HuH-7.5 (cell line): ENCODE data around the gene DOK1.

ENCODE experiments used
- DNase-seq: peaks from one replicate; pipeline ENCODE4 v3.0.0; 2011; ENCODE audit warnings: low spot score

The DOK1 gene

DNA sequence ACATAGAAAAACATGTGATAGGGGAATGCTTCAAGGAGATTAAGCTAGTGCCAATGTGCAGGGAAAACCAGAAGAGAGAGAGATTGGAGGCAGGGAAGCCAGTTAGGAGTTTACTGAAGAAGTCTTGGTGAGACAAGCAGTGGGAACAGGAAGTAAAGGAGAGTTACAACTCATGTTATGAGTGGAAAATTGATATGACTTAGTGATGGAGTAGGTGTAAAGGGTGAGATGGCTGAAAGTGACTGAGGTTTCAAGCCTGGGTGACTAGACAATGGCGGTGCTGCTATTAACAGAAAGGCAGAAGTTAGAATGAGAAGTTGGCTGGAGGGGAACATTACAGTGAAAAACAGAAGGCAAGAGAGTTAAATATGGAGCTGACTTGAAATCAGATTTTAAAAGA, 16.5 kb downstream of the DOK1 start:
- no peak for DNase-seq

DNA sequence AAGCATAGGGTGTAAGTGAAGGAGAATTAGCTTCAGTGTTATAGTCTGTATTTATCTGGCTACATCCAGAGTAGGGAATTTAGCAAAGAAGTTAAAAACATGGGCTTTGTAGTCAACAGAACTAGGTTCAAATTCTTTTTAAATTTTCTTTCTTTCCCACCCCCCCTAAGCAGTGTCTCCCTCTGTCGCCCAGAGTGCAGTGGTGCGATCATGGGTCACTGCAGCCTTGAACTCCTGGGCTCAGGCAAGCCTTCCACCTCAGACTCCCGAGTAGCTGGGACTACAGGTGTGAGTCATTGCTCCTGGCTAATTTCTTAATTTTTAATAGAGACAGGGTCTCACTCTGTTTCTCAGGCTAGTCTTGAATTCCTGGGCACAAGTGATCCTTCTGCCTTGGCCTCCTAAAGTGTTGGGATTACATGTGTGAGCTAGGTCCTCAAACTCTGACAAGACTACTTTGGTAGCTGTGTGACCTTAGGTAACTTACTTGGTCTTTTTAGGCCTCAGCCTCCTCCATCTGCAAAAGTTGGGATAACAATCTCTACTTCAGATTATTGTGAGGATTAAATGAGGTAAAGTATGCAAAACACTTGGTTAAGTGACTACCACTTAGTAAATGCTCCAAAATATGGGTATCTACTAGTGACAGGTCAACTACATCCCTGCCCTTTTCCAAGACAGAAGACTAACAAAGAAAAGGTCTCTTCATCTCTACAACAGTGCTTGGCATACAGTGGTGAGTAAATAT, 17.8 kb downstream of the DOK1 start:
- no peak for DNase-seq

GRCh38 chr2:74573747-74574562, 19.4 kb downstream of the DOK1 start:
- DNase-seq: no peak

DNA sequence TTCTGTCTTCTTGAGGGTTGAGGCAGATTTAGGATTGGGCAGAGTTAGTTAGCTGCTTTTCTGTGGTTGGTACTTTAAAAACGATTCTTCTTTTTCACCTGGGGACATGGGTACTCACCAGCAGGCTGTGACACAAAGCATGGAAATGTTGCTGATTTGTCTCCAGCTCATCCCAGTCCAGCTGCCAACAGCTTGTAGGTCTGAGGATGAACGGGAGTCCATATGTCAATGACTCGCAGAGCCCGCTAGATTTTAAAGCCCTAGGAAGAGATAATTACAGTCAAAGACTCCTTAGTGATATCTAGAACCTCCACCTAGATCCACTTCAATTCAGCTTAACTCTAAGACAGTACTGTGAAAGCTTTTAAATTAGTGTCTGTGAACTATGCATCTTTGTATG, 20.8 kb downstream of the DOK1 start:
- no peak for DNase-seq

DNA sequence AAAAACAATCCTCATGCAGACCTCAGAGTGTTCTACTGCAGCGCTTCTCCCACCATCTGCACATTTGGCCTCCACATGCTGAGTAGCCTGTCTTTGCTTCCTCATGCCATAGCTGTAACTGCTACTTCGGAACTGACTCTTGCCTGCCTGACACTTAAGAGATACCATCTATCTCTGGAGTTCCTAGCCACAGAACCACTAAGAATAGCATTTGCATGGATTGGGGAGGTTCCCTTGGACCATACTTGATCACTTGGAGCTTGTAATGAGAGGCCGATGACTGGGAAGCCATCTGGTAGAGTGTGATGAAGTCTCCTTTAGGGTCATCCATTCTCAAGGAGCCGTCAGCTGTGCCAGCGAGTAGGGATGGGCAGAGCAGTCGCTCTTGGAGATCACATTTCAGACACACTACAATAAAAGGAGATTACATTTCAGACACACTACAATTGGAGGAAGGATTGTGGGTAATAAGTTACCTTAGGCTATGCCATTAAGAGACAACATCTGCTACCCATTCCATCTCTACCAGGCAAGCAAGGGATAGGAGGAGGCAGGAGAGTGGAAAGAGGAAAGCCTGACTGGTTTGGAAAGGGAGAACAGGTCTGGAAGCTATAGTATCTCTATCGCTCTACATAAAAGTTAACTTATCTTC, 21.8 kb downstream of the DOK1 start:
- no peak for DNase-seq

GRCh38 chr2:74576863-74577229, 22.3 kb downstream of the DOK1 start:
- no peak for DNase-seq

- DNase-seq: no peak
These were observed 22.9 kb downstream of the DOK1 start for GRCh38 chr2:74577448-74577847.

DNA sequence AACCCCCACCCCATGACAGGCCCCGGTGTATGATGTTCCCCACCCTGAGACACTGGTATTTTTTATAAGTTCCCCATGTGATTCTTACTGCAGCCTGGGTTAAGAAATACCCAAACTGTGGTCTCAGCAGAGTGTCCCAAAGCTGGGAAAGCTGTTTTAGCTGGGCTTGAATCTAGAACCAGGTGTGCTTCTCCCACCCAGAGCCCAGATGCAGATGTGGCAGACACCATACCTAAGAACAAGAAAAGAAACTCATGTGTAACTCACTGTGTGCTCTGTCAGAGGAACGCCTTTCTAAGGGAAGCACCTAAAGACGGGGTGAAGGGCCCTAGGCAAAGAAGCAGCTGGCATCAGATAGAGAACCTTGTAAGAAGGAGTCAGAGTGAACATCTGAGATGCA, 23.9 kb downstream of the DOK1 start:
- DNase-seq: no peak

GRCh38 chr2:74581463-74581862, 26.9 kb downstream of the DOK1 start:
- no peak for DNase-seq

DNA sequence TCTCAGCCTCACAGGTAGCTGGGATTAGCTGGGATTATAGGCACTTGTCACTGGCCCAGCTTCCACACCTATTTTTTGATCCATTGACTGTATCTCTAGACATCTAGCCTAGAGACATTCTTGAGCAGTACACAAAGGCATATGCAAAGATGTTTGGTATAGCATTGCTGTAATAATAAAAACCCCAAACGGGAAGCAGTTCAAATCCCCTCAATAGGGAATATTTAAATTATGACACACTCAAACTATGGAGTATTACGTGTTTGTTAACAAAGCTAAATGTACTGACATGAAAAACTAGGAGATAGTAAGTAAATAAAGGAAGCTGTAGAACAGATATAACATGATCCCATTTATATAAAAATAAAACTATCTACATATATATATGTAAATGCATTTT, 27.7 kb downstream of the DOK1 start:
- DNase-seq: no peak

- no peak for DNase-seq
These were observed 29.0 kb downstream of the DOK1 start for GRCh38 chr2:74583504-74583903.

GRCh38 chr2:74584088-74584645, 29.6 kb downstream of the DOK1 start:
- no peak for DNase-seq

DNA sequence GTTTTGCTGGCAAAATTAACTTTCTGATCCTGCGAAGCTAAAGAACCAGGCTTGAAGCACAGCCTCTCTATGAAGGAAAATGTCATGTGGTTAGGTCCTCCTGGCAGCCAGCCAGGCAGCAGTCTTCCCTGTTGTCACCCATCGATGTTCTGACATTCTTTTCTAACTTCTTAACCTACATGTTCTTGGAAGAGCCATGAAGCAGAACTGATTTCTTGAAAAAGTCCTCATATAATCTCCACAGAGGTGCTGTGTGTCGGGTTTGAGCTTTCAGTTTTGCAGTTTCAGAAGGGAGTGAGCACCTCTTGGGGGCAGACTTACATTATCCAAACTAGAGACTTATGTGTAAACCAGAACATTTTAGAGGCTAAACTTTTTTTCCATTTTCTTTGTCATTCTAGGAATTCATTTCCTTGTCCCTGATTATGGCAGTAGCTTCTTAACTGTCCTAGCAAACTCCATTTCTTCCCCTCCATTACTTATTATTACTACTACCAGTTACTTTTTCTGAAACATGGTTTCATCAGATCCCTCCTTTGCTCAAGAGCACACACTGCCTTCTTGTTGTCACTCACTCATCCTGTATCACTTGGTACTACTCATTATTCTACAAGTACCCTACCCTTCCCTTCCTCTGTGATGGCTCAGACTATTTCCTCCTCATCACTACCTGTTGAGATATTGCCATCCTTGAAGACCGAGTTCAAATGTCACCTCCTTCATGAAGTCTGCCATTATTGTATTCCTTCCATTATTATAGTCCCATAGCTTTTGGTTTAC, 31.1 kb downstream of the DOK1 start:
- DNase-seq: no peak

DNA sequence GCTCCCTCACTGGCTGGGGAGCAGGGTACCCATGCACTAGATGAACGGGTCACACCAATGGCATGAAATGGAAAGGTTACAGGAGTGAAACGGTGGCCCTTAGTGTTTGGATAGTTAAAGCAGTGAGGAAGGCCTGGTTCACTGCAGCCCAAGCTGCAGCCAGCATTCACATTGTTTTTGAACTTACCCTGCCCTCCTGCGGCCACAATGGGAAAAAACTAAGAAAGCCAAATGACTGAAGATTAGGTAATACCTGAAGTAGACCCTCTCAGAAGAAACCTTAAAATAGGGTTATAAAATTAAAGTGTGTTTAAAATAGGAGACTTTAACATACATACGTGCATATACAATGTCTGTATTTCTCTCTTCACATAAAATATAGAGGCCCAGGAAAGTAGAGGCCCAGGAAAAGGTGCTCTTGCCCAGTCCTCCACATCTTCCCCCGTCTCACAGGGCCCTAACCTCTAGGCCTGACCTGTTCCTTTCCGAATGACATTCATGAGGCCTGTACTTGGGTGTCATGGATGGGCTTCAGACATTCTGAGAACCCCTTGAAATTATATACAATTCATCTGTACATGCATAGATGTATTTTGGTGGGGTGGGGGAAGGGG, 33.3 kb downstream of the DOK1 start:
- peak; percentile 31 for DNase-seq

DNA sequence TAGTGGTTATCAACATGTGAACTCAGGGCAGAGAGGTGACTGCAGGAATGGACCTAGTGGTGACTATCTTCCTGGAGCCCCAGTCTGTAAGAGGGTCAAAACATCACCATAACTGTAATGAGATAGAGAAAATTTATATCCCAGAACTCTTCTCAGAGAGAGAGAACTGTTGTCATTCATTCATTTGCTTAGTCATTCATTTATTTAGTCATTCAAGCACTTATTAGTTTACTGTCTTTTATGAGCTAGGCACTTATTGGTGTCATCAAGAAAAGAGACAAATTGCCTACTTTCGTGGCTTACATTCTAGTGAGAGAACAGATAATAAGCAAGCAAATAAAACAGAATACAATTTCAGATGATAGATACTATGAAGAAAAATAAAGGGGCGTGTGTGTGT, 34.1 kb downstream of the DOK1 start:
- DNase-seq: no peak

DNA sequence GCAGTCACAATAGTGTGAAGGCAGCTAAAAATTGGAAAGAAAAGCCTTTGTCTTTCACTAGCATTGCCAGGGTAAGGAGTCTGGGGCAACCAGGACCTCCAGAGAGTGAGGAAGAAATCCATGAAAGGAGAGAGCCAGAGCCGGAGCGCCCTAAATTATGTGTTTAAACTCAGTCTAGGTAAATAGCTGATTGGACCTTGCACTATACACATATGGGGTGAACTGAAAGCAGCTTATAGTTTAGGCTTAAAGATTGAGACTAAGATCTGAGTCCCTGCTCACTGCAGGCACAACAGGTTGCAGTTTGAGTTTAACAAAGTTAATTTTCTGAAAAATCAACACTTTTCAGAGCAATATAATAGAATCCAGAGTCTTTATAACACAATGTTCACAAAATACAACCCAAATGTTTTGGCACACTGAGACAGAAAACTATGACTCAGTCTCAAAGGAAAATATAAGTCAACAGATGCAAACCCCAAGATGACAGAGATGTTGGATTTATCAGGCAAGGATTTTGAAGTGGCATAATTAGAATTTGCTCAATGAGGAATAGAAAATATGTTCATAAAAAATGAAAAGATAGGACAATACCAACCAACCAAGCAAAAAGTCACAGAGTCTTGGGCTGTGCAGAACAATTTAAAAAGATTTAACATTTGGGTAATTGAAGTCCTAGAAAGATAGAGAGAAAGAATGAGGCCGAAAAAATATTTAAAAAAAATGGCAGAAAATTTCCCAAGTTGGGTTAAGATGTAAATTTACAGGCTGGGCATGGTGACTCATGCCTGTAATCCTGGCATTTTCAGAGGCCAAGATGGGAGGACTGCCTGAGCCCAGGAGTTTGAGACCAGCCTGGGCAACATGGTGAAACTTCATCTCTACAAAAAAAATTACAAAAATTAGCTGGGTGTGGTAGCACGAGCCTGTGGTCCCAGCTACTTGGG, 39.6 kb downstream of the DOK1 start:
- no peak for DNase-seq

DNA sequence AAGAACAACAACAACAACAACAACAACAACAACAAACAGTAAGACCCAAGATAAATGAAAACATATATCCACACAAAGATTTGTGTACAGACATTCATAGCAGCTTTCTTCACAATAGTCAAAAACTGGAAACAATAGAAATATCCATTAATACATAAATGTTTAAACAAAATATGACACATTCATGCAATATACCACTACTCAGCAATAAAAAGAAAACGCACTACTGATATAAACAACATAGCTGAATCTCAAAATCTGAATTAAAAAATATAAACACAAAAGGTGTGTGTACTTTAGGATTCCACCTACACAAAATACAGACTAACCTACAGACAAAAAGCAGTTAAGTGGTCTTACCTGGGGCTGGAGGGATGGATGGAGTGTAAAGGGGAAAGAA, 42.1 kb downstream of the DOK1 start:
- no peak for DNase-seq

DNA sequence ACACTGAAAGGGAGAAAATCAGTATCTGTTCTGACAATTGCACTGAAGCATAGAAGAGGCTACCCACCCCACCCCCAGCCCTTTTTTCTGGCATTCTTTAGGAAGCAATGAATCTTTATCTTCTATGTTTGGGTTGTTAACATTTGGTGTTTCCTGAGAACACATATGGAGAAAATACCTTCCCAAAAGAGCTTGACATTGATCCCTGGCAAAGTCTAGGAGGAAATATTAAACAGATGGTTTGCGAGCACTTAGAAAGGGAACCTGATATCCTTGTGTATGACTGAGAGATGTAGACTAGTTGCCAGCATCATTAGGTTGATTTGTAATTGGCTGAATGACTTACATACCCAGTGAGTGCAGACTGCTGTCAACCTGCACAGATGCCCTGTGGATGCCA, 42.9 kb downstream of the DOK1 start:
- no peak for DNase-seq

GRCh38 chr2:74599676-74600075, 45.2 kb downstream of the DOK1 start:
- no peak for DNase-seq

DNA sequence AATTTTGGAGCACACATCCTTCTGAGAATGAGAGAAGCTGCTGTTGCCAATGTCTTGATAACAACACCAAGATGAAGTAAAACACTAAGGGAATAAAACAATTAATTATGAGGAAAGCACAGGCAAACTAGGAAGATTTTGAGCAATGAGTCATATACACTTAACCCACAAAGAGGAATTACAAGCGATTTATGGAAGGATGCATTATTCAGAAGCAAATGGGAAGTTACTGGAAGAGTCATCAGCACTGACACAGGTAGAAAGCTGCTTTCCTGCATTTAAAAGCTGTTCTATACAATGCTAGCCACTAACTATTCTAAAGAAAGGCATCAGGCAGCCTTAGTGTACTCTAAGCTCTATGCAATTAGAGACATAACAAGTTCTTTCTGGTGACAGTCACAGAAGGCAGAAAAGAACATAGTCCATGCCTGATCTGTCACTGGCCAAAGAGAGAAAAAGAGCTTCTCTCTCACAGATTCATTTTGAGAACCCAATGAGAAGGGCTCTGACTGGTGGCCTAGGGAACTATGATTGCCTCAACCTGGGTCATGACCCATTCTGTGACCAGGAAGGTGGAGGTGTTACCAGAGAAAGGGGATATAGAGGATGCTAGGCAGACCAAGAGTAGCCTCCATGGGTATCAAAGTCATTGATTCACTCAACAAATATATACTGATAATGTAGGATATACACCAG, 48.2 kb downstream of the DOK1 start:
- DNase-seq: no peak
